Right lobe of liver (tissue), 6 donors: ENCODE results near the gene RTP5. TPM values are rescaled to one million over a fixed set of nuclear protein-coding genes. Genes with fewer than 3 reads are reported as not detected.

Experiments used
- ATAC-seq, 4 donors: fragments of 200-7000 bp; cut with Tn5 transposase; one replicate each; pipeline ENCODE4 v1.9.1; 2020; ENCODE audit warnings: mild to moderate bottlenecking in 4 of 4, moderate library complexity in 4 of 4
- DNase-seq, 3 donors: peaks; one replicate each; pipeline ENCODE4 v3.0.0-alpha.2; 2020
- H3K27ac ChIP-seq, 3 donors: fragments of 200-600 bp; one replicate each; pipeline ENCODE4 v1.8.0; 2022
- H3K27me3 ChIP-seq, 2 donors: fragments of 200-600 bp; one replicate each; pipeline ENCODE4 v1.8.0; 2022
- H3K36me3 ChIP-seq, 4 donors: fragments of 200-600 bp; sonication (generic) in 1 of 4; one replicate each; pipeline versions ENCODE4 v1.5.1 to v1.8.0; 2017 to 2022; ENCODE audit warnings: control low read depth in 1 of 4
- H3K4me1 ChIP-seq, 4 donors: fragments of 200-600 bp; sonication (generic) in 1 of 4; one replicate each; pipeline versions ENCODE4 v1.5.1 to v1.8.0; 2017 to 2022; ENCODE audit warnings: control low read depth in 1 of 4
- H3K4me3 ChIP-seq, 3 donors: fragments of 200-600 bp; one replicate each; pipeline ENCODE4 v1.8.0; 2022
- H3K9me3 ChIP-seq, 4 donors: fragments of 200-600 bp; sonication (generic) in 1 of 4; one replicate each; pipeline versions ENCODE4 v1.5.1 to v1.8.0; 2017 to 2022; ENCODE audit warnings: control low read depth in 1 of 4
- CTCF ChIP-seq, 4 donors: fragments of 200-600 bp in 3 of 4; fragments of 450-650 bp in 1 of 4; IDR thresholded peaks; one replicate each; pipeline versions ENCODE4 v1.5.1 to v1.8.0; 2016 to 2022; ENCODE audit warnings: antibody characterized with exemption in 4 of 4, mild to moderate bottlenecking in 2 of 4
- POLR2A ChIP-seq: fragments of 450-650 bp; IDR thresholded peaks from one replicate; pipeline ENCODE4 v1.6.1; 2017; ENCODE audit warnings: antibody characterized with exemption, mild to moderate bottlenecking
- WGBS: methylation state at CpG from one replicate; pipeline ENCODE4 v1.1.6; 2018; ENCODE audit warnings: low coverage, low lambda C conversion rate; ENCODE audit not compliant: insufficient coverage; ENCODE audit errors: missing lambda C conversion rate; 5-methylcytosine and 5-hydroxymethylcytosine counted together
- intact Hi-C, 2 donors: fragments of 100-400 bp; cut with DNase I; formaldehyde crosslinking; loops; one replicate each; pipeline versions ENCODE4 v1.11.2 to v1.14.1; 2022
- total RNA-seq, 6 experiments: library from RNA; depleted of rRNA in 2 of 6; stranded (reverse); fragments of >200 nt in 2 of 6; fragmentation: NEBNext Ultra II Directional in 3 of 6; extraction: Animal tissue kit (Norgen Biotek cat#: 25700) in 3 of 6; gene quantifications; one replicate each; pipeline versions ENCODE4 v1.1.0 to v1.2.4, GENCODE V29; 2016 to 2023
- donor health status: DM: no; HTN: yes; CAD: no.
- donor health status: DM: no; HTN: no; CAD: no.
- donor health status: DM: no; HTN: no; CAD: no.
- donor health status: DM: no; HTN: yes; CAD: no.
- donor health status: DM: no; HTN: yes; CAD: no.

RTP5 gene
- total RNA-seq, 6 experiments from 2014 or later, result not detected

- Histone ChIP-seq H3K4me3 (no peak overlapping the region), H3K4me1 (no peaks in the 10 kb centered on the region), H3K27ac (no peak overlapping the region), H3K9me3 (no peaks in the 10 kb centered on the region), H3K36me3 (no peaks in the 10 kb centered on the region), H3K27me3 (no peaks in the 10 kb centered on the region)
- DNase-seq (peak in 1 of 3 donors; percentile 51), ATAC-seq (no peak)
- intact Hi-C loops, result no loop called here
- WGBS, result 90% methylated on average over 8 of the region's 18 CpGs
- no peak for TF ChIP-seq POLR2A
- no peak for TF ChIP-seq CTCF (IDR thresholded peaks at IDR 0.05)
Observed at GRCh38 chr2:241855245-241855887, 14.2 kb upstream of the RTP5 start.

- Histone ChIP-seq H3K4me1 (no peaks in the 10 kb centered on the region), H3K4me3 (no peak overlapping the region), H3K27ac (no peak overlapping the region), H3K9me3 (no peaks in the 10 kb centered on the region), H3K27me3 (no peaks in the 10 kb centered on the region), H3K36me3 (no peaks in the 10 kb centered on the region)
- WGBS, result 84% methylated on average over 8 of the region's 20 CpGs
- DNase-seq, result no peak
- intact Hi-C loops, result no loop called here
- TF ChIP-seq CTCF (IDR thresholded peaks at IDR 0.05) (no peak), POLR2A (no peak)
- no peak for ATAC-seq
Observed at GRCh38 chr2:241855888-241856422, 13.6 kb upstream of the RTP5 start.

GRCh38 chr2:241857041-241857541, 12.4 kb upstream of the RTP5 start:
- 81% methylated on average over 8 of the region's 28 CpGs for WGBS
- intact Hi-C loops, result no loop called here
- no peak for ATAC-seq

GRCh38 chr2:241857572-241858121, 11.9 kb upstream of the RTP5 start:
- Histone ChIP-seq H3K4me1 (no peaks in the 10 kb centered on the region), H3K9me3 (no peaks in the 10 kb centered on the region), H3K36me3 (no peaks in the 10 kb centered on the region), H3K4me3 (no peak overlapping the region), H3K27me3 (no peaks in the 10 kb centered on the region), H3K27ac (no peak overlapping the region)
- intact Hi-C loops, result no loop called here
- ATAC-seq (no peak), DNase-seq (peak in 1 of 3 donors; percentile 46)
- TF ChIP-seq CTCF (IDR thresholded peaks at IDR 0.05) (no peak), POLR2A (no peak)
- 79% methylated on average over 7 of the region's 18 CpGs for WGBS

More at GRCh38 chr2:241857041-241857541, 12.4 kb upstream of the RTP5 start:
- no peaks in the 10 kb centered on the region for H3K36me3 ChIP-seq
- no peaks in the 10 kb centered on the region for H3K27me3 ChIP-seq
- no peaks in the 10 kb centered on the region for H3K9me3 ChIP-seq
- DNase-seq, result peak in 1 of 3 donors; percentile 46
- no peak overlapping the region for H3K4me3 ChIP-seq
- TF ChIP-seq CTCF (IDR thresholded peaks at IDR 0.05), result no peak
- no peak for TF ChIP-seq POLR2A
- no peaks in the 10 kb centered on the region for H3K4me1 ChIP-seq
- H3K27ac ChIP-seq, result no peak overlapping the region
